MCF 10A (cell line): Measurements from ENCODE around the gene SIKE1. TPM values are rescaled to one million over a fixed set of nuclear protein-coding genes. Genes with fewer than 3 reads are reported as not detected.
A peak's percentile ranks its signal among the peaks of the same experiment; 100 is the strongest.

ENCODE experiments used
- BruUV-seq: library from RNA; stranded (reverse); fragments of 400-500 nt; replicated peaks from 2 replicates; lab custom pipeline; 2021; lab: Mats Ljungman, UMichigan
- CTCF ChIA-PET: fragments of 300-600 bp; sonication (Branson Sonifier 250); formaldehyde crosslinking; extraction: SDS; loops from one replicate; lab custom pipeline; 2021; ENCODE audit warnings: antibody characterized with exemption, inconsistent platforms; lab: Yijun Ruan, JAX
- POLR2A ChIA-PET: fragments of 300-600, 350-650 bp; sonication (Branson Sonifier 250); formaldehyde crosslinking; extraction: SDS; loops from one replicate; lab custom pipeline; 2020; ENCODE audit warnings: antibody characterized with exemption, inconsistent platforms; lab: Yijun Ruan, JAX
- DNase-seq: peaks from one replicate; pipeline ENCODE4 v3.0.0-alpha.2; 2018; ENCODE audit not compliant: unreplicated experiment
- H3K27ac Mint-ChIP-seq: one replicate; pipeline ENCODE4 v1.8.0; 2022; ENCODE audit warnings: mild to moderate bottlenecking, low read depth, mixed read lengths; ENCODE audit not compliant: unreplicated experiment
- H3K27me3 Mint-ChIP-seq: one replicate; pipeline ENCODE4 v1.8.0; 2022; ENCODE audit warnings: mixed read lengths; ENCODE audit not compliant: insufficient read depth, unreplicated experiment
- H3K36me3 Mint-ChIP-seq: one replicate; pipeline ENCODE4 v1.8.0; 2022; ENCODE audit warnings: mild to moderate bottlenecking, moderate library complexity, mixed read lengths; ENCODE audit not compliant: insufficient read depth, unreplicated experiment
- H3K4me1 Mint-ChIP-seq: one replicate; pipeline ENCODE4 v1.8.0; 2022; ENCODE audit warnings: mixed read lengths; ENCODE audit not compliant: insufficient read depth, unreplicated experiment
- H3K4me3 Mint-ChIP-seq: one replicate; pipeline ENCODE4 v1.8.0; 2022; ENCODE audit warnings: mild to moderate bottlenecking, moderate library complexity, mixed read lengths; ENCODE audit not compliant: unreplicated experiment
- H3K9me3 Mint-ChIP-seq: one replicate; pipeline ENCODE4 v1.8.0; 2022; ENCODE audit warnings: mixed read lengths; ENCODE audit not compliant: unreplicated experiment
- intact Hi-C: fragments of 100-400 bp; cut with micrococcal nuclease; formaldehyde crosslinking; loops from 2 replicates; pipeline ENCODE4 v1.14.1; 2022
- total RNA-seq: library from RNA; stranded (reverse); gene quantifications from 2 replicates; pipeline ENCODE4 v1.2.3, GENCODE V29; 2022
- TF ChIP-seq, protein P1 (sequence below): fragments of 200-600 bp; IDR thresholded peaks from one replicate; pipeline ENCODE4 v1.8.0; 2022; ENCODE audit warnings: antibody characterized with exemption, mild to moderate bottlenecking; ENCODE audit not compliant: unreplicated experiment

Gene SIKE1
- total RNA-seq, 1 experiment from 2014 or later: 66.2 TPM

DNA sequence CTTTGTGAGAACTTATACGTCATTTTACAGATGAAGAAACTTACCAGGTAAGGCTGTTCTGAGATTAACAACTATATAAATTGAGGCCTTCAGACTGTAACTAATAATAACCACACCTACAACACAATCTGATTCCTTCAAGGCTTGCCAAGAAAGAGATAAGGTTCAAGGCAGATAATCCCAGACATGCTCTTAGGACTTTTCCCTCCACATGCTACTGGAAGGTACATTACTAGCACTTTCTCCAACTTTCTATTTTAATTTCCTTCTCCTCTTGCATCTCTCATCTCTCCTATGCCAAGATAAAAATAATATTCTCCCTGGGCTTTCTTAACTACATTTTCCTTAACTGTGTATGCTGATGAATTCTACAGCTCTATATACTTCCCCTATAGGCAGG is 45.0 kb downstream of the SIKE1 start:
- intact Hi-C loops: no loop called here
- POLR2A ChIA-PET: no interaction called here
- CTCF ChIA-PET: no interaction called here
- BruUV-seq: no TSS peak
- TF ChIP-seq, protein P1, sequence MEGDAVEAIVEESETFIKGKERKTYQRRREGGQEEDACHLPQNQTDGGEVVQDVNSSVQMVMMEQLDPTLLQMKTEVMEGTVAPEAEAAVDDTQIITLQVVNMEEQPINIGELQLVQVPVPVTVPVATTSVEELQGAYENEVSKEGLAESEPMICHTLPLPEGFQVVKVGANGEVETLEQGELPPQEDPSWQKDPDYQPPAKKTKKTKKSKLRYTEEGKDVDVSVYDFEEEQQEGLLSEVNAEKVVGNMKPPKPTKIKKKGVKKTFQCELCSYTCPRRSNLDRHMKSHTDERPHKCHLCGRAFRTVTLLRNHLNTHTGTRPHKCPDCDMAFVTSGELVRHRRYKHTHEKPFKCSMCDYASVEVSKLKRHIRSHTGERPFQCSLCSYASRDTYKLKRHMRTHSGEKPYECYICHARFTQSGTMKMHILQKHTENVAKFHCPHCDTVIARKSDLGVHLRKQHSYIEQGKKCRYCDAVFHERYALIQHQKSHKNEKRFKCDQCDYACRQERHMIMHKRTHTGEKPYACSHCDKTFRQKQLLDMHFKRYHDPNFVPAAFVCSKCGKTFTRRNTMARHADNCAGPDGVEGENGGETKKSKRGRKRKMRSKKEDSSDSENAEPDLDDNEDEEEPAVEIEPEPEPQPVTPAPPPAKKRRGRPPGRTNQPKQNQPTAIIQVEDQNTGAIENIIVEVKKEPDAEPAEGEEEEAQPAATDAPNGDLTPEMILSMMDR: no peak
- Mint-ChIP-seq H3K27me3 (no peaks in the 10 kb centered on the region), H3K36me3 (peaks cover 94% of the 10 kb centered on the region), H3K27ac (peak overlapping the region; percentile 47), H3K9me3 (no peaks in the 10 kb centered on the region), H3K4me3 (no peak overlapping the region), H3K4me1 (peaks cover 10% of the 10 kb centered on the region)
- no peak for DNase-seq

DNA sequence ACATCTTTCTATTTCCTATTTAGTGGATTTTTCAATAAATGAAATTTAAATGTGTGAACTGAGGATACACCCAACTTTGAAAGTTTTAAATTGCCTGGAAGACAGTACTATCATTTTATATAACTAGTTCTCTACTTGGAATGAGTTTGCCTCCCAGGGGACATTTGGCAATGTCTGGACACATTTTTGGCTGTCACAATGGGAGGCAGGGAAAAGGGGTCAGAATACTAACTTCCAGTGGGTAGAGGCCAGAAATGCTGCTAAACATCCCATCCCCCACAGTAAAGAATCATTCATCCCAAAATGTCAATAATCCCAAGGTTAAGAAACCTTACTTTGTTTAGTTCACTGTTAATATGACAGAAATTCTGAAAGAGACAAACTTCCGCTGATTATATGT is 50.7 kb downstream of the SIKE1 start:
- Mint-ChIP-seq H3K27ac (no peak overlapping the region), H3K36me3 (peaks cover 97% of the 10 kb centered on the region), H3K4me1 (no peaks in the 10 kb centered on the region), H3K27me3 (no peaks in the 10 kb centered on the region), H3K9me3 (no peaks in the 10 kb centered on the region), H3K4me3 (no peak overlapping the region)
- BruUV-seq: no TSS peak
- CTCF ChIA-PET: interaction anchor here (0.7 kb wide), 1 partner anchor 104 kb away, joined by 3 read pairs; no protein-coding TSS in a partner anchor
- intact Hi-C loops: no loop called here
- TF ChIP-seq, protein P1: no peak
- DNase-seq: no peak
- POLR2A ChIA-PET: no interaction called here

DNA sequence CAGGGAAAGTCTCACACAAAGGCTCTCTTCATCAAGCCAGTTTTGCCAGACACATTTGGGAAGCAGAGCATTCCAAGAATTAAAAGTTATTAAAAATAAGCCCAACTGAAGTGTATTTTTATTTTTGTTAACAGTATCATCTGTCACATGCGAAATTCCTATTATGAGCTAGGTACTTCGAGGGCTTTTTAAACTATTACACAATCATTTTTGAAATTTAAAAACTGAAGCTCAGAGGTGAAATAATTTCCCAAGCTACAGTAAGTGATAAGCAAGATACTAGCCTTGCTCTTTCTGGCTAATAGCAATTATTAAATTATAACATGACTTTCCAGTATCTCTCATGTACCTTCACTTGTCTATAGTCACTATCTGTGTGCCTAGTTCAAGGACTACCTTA is 51.9 kb downstream of the SIKE1 start:
- CTCF ChIA-PET: interaction anchor here (0.9 kb wide), 1 partner anchor 381 kb away, joined by 3 read pairs; no protein-coding TSS in a partner anchor
- no peaks in the 10 kb centered on the region for H3K9me3 Mint-ChIP-seq
- H3K27me3 Mint-ChIP-seq: no peaks in the 10 kb centered on the region
- H3K36me3 Mint-ChIP-seq: peaks cover 97% of the 10 kb centered on the region
- no TSS peak for BruUV-seq
- TF ChIP-seq, protein P1: no peak
- no peak overlapping the region for H3K27ac Mint-ChIP-seq
- no peaks in the 10 kb centered on the region for H3K4me1 Mint-ChIP-seq
- H3K4me3 Mint-ChIP-seq: no peak overlapping the region
- POLR2A ChIA-PET: interaction anchor here (0.9 to 1.1 kb wide), 2 partner anchors 9 to 11 kb away, joined by 4 to 7 read pairs; no protein-coding TSS in a partner anchor
- intact Hi-C loops: no loop called here
- DNase-seq: no peak

DNA sequence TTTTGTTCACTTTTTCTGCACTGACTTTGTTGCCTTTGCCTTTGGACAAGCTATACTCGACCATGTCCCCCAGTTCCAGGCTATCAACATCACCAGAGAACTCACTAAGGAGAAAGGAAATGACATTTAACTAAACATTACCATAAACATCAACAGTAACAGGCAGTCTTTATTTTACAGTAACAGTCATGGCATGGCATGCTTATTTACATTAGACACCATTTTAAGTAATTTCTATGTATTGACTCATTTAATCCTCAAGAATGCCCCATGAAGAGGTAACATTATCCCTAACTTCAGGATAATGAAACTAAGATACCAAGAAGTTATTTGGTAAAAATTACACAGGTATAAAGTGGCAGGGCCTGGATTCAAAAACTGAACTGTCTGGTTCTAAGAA is 55.3 kb downstream of the SIKE1 start:
- Mint-ChIP-seq H3K4me1 (no peaks in the 10 kb centered on the region), H3K36me3 (peaks cover 97% of the 10 kb centered on the region), H3K9me3 (no peaks in the 10 kb centered on the region), H3K27me3 (no peaks in the 10 kb centered on the region), H3K27ac (peak overlapping the region; percentile 51), H3K4me3 (no peak overlapping the region)
- ChIA-PET CTCF (interaction anchor here (0.6 to 1.2 kb wide), 2 partner anchors 14 to 777 kb away, joined by 3 to 5 read pairs; no protein-coding TSS in a partner anchor), POLR2A (interaction anchor here (3.5 kb wide), 1 partner anchor 9 kb away, joined by 8 read pairs; the partner anchor contains the start of gene NRAS)
- DNase-seq: no peak
- TF ChIP-seq, protein P1: no peak
- intact Hi-C loops: no loop called here
- BruUV-seq: no TSS peak
